RKO (cell line): Measurements from ENCODE around the gene SH3RF2.
"Not testable (repeated sequence)": the region's sequence is repeated elsewhere in the genome, so short reads cannot be mapped to it uniquely, and the experiment has no call there.

ENCODE experiments used
- DNase-seq: peaks from one replicate; pipeline ENCODE4 v3.0.0-alpha.2; 2016; ENCODE audit warnings: low spot score

Gene SH3RF2

GRCh38 chr5:145936401-145937131 lies at the start of gene SH3RF2:
Gene SH3RF2 (plus strand): TSS chr5:145936578. CDS start chr5:145937929, 1,351 bp downstream.
- DNase-seq: peak; percentile 79

GRCh38 chr5:145887217-145887616 lies 49.2 kb upstream of the SH3RF2 start:
- peak; percentile 25 for DNase-seq

- DNase-seq: peak; percentile 69
These were observed 48.3 kb upstream of the SH3RF2 start for GRCh38 chr5:145887976-145888574.

GRCh38 chr5:145889611-145890010 lies 46.8 kb upstream of the SH3RF2 start:
- no peak for DNase-seq

- DNase-seq: not testable (repeated sequence)
These were observed 45.0 kb upstream of the SH3RF2 start for GRCh38 chr5:145891378-145891777.

- no peak for DNase-seq
These were observed 38.2 kb upstream of the SH3RF2 start for GRCh38 chr5:145898171-145898570.

GRCh38 chr5:145902421-145902820 lies 34.0 kb upstream of the SH3RF2 start:
- no peak for DNase-seq

GRCh38 chr5:145903113-145903512 lies 33.3 kb upstream of the SH3RF2 start:
- peak; percentile 32 for DNase-seq

GRCh38 chr5:145903867-145904266 lies 32.5 kb upstream of the SH3RF2 start:
- DNase-seq: no peak

- DNase-seq: no peak
These were observed 31.6 kb upstream of the SH3RF2 start for GRCh38 chr5:145904743-145905142.

GRCh38 chr5:145906401-145906800 lies 30.0 kb upstream of the SH3RF2 start:
- DNase-seq: no peak

- DNase-seq: peak; percentile 5
These were observed 28.0 kb upstream of the SH3RF2 start for GRCh38 chr5:145908206-145908960.

- DNase-seq: no peak
These were observed 25.2 kb upstream of the SH3RF2 start for GRCh38 chr5:145911164-145911563.

GRCh38 chr5:145912019-145912418 lies 24.4 kb upstream of the SH3RF2 start:
- DNase-seq: no peak

- no peak for DNase-seq
These were observed 23.8 kb upstream of the SH3RF2 start for GRCh38 chr5:145912594-145912993.

- no peak for DNase-seq
These were observed 22.7 kb upstream of the SH3RF2 start for GRCh38 chr5:145913701-145914100.

- no peak for DNase-seq
These were observed 20.3 kb upstream of the SH3RF2 start for GRCh38 chr5:145915970-145916638.

GRCh38 chr5:145917288-145917687 lies 19.1 kb upstream of the SH3RF2 start:
- no peak for DNase-seq

GRCh38 chr5:145918397-145918796 lies 18.0 kb upstream of the SH3RF2 start:
- no peak for DNase-seq

- DNase-seq: no peak
These were observed 17.0 kb upstream of the SH3RF2 start for GRCh38 chr5:145919413-145919812.

GRCh38 chr5:145920542-145921210 lies 15.7 kb upstream of the SH3RF2 start:
- DNase-seq: no peak

GRCh38 chr5:145921211-145921610 lies 15.2 kb upstream of the SH3RF2 start:
- no peak for DNase-seq
